GM19025 (cell line): ENCODE measurements around the gene RAPH1.
"Not testable (repeated sequence)": the region's sequence is repeated elsewhere in the genome, so short reads cannot be mapped to it uniquely, and the experiment has no call there.

Source experiments
- ATAC-seq: cut with Tn5 transposase; IDR thresholded peaks from one replicate; pipeline ENCODE4 v1.9.1; 2021; ENCODE audit warnings: mild to moderate bottlenecking, low read depth, moderate library complexity; ENCODE audit not compliant: unreplicated experiment

RAPH1 gene

DNA sequence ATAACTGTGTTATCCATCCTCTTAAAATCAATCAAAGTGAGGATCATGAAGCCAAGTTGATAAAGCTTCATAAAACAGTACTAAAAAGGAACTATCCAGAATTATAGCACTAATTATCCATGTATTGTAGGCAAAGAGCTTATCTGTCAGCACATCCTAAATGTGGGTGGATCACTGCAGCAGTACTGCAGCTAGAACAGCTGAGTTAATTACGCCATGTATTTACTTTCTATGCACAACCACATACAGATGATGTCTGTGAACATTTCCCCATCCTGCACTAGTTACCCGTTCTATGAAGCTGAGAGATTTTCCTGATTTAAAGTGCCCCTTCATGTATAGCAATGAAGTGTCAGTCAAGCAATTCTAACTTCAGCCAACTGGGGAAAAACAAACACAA, 96.6 kb downstream of the RAPH1 start:
- ATAC-seq = no peak

DNA sequence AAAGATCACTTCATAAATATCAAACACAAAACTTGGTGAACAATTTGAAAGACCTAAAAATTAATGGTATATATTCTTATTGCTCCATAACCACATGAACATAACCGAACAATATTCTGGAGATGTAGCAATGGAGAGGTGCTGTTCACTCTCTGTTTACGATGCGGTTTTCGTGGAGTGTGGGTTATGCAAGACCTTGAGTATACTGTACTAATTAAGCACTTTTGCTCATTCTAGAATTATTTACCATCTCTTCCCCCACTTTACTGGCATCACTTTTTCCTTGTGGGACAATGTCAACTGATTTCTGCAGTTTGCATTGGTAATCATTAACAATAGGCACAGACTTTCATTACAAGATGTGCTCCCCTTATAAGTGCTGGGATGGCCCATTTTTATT, 97.6 kb downstream of the RAPH1 start:
- no peak for ATAC-seq

DNA sequence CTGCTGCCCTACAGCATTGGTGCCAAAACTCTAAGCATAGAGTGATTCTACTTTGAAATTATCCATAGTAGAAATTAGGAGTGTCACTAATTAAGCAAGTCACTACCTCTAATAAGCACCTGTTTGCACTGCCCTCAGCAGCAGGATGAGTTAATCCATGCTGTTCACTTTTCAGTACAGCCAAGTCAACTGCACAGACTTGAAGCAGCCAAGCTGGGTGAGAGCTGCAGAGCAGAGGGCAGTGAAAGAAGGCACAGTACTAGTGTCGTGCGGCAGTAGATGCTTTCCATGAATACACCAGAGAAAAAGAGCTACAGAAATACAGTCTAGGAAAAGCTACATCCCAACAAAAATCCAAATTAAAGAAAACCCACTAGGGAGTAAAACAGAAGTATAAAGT, 98.6 kb downstream of the RAPH1 start:
- ATAC-seq = no peak

DNA sequence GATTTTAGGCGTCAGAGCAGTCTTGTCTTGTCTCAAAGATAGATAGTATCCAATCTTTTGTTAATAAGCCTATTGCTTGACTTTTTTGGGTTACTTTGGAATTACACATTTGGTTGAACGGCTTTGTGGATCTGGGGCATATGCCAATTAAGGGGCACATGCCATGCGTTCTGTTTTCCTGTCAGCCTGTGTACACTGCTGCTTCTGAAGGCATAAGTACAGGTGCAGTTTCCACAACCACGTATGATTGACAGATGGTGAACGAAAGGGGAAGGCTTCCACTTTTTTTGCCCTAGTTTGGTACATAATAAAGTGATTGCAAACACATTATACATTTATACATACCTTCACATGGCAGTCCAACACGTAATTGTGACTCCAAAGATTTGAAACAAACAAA, 102.3 kb downstream of the RAPH1 start:
- no peak for ATAC-seq

DNA sequence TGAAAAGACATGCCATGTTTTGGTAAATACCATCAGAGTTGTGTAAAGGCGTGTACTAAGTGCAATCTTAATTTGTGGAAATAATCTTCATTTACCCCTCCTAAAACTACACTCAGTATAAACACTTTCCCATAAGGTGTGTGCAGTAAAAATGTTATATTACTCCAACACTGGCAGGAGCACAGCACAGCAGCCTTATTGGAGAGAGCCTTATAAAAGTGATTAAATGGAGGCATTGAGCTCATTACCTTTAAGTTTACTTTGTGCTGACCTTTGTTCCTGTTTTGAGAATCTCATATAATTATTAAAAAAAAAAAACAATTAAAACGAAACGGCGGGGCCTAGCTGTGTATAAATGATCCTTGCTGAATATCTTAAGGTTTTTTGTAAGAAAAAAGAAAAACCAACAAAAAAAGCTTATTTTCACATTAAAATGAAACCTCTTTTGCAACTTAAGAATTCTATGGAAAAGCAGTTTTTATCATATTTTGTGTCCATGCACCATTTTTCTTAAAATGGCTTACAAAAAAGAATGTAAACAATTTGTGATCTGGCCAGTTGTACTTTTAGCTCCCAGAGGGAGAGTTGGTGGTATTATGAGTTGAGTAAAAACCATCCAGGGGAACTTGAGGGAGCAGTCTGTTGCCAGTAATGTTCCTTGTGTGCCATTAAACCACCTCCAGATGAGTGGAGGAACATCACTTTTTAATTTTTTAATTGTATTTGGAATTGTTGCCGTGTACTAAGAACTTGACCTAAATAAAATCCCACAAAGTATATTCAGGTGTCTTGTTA, 103.5 kb downstream of the RAPH1 start:
- no peak for ATAC-seq

DNA sequence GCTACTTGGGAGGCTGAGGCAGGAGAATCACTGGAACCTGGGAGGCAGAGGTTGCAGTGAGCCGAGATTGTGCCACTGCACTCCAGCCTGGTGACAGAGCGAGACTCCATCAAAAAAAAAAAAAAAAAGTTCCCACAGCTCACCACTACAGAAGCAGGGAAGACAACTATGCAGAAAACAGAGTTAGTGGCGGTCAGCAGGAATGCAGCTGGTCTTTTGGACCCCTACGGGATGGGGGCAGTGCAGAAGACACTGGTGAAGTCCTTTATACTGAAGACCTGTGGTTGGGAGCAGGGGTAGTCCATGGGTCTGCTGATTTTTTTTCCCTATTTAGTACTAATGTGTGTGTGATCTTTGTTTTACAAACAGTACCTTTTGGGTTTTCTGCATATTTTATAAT, 105.5 kb downstream of the RAPH1 start:
- not testable (repeated sequence) for ATAC-seq

DNA sequence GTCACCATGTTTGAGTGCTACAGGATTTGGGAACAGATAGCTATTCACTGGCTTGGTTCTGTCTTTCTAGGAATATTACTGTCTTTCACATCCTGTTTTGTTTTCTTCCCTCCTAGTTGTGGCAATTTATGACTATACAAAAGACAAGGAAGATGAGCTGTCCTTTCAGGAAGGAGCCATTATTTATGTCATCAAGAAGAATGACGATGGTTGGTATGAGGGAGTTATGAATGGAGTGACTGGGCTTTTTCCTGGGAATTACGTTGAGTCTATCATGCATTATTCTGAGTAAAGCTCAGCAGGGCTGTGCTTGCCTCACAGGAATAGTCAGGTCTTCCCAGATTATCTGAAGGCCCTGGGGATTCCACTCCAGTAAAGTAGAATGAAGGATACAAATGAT, 108.0 kb downstream of the RAPH1 start:
- ATAC-seq = no peak

DNA sequence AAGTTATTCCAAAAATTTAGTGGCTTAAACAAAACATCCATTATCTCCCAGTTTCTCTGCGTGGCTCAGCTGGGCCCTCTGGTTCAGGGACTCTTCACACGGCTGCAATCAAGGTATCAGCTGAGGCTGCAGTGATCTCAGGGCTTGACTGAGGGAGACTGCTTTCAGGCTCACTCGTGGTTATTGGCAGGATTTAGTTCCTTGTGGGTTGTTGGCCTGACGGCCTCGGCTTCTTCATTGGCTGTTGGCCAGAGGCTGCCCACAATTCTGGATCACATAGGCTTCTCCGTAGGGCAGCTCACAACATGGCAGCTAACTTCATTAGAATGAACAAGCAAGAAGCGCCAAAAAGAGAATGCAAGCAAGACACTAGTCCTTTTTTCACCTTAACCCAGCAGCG, 116.8 kb downstream of the RAPH1 start:
- ATAC-seq = no peak

DNA sequence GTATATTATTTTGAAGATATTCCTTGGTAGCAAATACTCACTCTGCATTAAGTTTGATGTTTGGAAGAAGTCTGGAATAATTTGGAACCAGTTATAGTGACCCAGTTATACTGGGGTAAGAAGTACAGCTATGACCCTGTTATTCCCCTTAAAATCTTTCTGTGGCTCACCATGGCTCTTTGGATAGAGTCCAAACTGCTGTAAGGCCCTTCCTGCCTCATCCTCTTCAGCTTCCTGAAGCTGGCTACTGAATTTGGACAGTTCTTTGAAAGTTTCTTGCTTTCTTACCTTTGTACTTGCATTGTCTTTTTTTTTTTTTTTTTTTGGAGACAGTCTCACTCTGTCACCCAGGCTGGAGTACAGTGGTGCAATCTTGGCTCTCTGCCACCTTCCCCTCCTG, 121.3 kb downstream of the RAPH1 start:
- no peak for ATAC-seq

DNA sequence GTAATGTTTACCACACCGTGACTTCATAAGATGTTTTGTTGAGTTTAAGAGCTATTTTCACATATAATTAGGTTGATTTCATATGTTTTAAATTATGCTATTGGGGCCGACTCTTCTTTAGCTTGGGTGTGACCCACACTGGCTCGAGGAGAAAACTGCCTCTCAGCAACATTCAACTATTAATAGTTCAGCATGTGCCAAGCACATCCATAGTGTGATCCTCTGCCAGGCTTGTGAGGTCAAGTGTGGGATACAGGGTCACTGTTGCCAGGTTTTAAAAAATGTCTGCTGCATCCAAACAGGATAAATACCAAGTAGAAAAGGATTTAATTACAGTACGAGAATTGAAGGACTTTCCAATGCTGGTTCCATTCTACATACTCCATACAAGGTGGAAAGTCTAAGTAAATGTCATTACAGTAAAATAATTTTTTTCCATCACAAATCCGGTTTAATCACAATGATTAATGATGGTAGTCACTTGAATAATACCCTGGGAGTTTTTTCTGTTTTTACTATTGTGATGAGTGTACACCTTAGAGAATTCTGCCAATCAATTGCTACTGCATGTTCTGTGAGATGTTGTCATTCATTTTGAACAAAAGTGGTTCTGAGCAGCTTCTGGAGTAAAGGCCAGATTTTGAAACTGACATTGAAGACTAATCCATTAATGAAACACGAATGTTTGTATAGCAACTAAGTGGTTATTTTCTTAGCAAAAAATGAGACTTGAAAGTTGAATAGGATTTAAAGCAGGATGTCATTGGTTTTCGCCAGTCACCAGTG, 122.4 kb downstream of the RAPH1 start:
- no peak for ATAC-seq

DNA sequence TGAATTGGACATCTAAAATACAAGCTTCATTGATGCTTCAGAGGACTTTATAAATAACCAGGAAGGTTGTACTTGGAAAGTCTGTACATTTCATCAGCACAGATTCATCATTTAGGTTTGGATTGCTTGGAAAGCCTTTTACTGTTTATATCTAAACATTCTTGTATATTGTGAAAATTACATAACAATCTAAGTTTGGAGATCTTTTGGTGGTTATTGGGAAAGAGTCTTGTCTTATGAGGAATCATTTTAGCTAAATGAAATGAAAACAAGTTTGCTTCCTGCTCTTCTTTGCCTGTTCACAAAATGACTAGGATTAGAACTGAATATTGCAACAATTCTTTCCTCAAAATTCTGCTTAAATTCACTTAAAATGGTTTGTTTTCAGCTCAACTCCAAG, 127.6 kb downstream of the RAPH1 start:
- no peak for ATAC-seq

DNA sequence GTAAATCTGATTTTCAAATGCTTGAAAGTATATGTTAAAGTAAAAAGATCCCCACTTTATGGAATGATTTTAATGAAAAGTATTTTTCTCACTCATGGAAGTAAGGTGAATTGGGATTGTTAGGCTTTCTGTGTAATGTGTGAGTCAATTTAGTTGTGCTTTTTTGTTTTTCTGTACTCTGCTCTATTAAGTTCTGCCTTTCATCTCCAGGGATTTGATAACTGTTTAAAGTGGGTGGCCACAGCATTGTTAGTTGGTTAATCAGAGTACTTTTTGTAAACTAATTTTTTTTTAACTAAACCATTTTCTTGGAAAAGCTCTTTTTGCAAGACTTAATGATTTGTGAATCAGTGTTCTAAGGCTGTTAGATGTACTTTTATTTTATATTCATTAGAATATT, 130.1 kb downstream of the RAPH1 start:
- ATAC-seq = no peak

DNA sequence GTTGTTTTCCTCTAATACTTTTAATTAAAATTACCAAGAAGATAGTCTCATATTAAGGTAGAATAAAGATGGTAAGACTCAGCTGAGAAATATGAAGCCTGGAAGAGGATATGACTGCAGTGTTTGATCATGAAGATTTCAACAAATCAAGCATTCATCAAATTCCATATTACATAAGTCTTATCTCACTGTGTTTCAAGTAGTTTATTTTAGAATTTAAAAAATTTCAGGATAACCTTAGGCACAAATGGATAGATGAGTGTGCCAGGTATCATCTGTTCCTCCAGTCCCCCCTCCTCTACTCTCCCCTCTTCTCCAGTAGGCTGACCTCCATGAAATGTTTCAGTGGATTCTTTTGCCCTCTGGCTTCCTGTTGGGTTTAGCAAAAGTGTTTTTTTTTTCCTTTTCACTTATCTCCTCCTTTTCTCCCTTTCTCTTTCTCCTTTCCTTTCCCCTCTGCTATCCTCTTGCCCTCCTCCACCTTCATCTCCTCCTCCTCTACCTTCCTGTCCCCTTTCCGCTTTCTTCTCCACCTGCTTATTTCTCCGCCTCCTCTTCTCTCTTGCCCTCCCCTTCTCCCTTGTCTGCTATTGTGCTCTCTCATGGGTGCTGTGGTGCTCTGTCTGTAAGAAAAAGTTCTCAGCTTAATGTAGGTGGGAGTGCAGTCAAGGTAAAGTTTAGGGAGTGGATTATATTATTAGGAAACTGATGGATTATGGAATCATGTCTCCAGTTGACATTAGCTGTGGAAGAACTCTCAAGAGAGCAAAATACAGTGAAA, 134.1 kb downstream of the RAPH1 start:
- no peak for ATAC-seq

DNA sequence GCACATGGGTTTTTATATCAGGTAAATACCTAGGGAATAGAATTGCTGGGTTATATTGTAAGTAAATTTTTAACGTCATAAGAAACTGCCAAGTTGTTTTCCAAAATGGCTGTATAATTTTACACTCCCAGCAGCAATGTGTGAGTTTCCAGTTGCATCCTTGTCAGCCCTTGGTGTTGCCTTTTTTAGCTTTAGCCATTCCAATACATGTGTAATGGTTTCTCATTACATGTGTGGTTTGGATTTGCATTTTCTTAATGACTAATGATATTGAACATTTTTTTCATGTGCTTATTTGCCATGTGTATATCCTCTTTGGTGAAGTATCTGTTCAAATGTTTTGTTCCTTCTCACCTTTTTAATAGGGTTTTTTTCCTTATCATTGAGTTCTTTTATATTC, 136.1 kb downstream of the RAPH1 start:
- no peak for ATAC-seq

DNA sequence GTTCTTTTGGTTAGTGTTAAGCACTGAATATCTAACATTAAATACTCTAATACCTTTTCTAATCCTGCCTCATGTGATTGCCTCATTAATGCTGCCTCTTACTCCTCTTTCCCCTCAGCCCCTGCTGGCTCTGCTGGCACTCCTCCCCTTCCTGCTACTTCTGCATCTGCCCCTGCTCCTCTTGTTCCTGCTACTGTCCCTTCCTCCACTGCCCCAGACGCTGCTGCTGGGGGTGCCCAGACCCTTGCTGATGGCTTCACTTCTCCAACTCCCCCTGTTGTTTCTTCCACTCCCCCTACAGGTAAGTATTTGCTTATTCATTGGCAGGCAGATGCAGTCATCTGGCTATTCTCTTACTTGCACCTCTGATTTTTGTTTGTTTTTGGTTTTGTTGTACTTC, 138.4 kb downstream of the RAPH1 start:
- no peak for ATAC-seq

DNA sequence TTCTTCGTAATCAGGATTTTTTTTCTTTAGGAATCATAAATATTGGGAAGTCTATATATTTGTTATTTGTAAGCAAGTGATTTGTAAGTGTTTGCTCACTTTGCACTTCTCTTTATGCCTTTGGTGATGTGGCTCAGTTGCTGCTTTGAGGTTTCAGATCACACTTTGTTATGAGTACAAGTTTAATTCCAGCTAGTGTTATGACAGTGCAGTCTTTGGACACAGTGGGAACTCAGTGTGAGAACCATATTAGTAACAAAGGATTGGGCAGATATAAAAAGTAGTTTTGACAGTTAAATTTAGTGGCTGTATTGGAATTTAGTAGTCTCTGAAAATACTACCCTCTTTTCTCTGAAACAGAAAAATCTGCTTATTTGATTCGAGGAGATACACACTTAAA, 139.2 kb downstream of the RAPH1 start:
- ATAC-seq = no peak

DNA sequence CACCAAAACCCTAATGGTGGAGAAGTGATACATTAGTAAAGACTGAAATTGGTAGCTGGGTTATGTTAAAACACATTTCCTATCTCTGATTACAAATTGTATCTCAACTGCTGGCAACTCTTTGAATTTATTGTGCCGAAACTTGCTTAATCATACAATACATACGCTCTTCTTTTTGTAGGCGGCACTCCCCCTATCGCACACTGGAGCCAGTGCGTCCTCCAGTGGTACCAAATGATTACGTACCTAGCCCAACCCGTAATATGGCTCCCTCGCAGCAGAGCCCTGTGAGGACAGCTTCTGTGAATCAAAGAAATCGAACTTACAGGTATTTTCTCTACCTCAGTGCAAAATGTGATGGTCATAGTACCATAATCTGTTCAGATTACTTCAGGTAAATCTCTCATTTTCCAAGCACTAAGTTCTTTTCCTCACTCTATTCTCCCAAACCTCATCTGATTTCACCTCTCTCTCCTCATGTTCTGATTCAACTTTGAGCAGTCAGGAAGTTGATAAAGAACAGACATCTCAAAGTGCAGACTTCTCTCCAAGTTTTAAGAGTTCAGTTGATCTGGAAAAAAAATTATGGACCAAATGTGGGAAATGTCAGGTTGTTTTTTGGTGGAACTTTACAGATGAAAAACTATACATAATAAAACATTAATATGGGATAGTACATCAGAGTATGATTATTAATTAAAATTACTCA, 140.4 kb downstream of the RAPH1 start:
- ATAC-seq = no peak

DNA sequence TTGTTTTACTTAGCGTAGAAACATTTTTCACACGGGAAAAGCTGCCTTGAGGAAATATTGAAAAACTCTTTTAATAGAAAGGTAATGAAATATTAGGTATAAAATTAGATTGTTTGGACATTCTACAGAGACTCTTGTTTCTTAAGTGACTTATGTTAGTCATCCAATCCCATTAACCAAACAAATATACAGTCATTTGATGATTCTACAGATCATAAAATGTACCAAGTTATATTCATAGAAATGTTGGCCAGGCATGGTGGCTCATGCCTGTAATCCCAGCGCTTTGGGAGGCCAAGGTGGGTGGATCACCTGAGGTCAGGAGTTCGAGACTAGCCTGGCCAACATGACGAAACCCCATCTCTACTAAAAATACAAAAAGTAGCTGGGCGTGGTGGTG, 146.9 kb downstream of the RAPH1 start:
- ATAC-seq = not testable (repeated sequence)

DNA sequence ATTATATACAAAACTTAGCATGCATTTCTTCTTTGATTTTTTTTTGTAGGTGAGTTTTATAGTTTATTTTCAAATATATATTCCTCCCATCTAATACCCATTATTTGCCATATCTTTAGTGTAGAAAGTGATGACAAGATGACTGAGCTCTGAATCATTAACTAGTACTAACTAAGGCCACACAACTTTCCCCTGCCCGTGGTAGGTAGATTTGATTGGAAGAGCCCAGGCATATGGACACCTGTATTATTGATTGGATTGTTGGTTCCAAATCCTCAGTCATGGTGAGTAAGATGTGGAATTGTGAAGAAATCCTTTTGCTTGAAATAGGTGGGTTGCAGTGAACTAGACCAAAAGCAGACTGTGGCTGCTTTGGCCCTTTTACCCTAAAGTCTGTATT, 152.1 kb downstream of the RAPH1 start:
- ATAC-seq = no peak

DNA sequence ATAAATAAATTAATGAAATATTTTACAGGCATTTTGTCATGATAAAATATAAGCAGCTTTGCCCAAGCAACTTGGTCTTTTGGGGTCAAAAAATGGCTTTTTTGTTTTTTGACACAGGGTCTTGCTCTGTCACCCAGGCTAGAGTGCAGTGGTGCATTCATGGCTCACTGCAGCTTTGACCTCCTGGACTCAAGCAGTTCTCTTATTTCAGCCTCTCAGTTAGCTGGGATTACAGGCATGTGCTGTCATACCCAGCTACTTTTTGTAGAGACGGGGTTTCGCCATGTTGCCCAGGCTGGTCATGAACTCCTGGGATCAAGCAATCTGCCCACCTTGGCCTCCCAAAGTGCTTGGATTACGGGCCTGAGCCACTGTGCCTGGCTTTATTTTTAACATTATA, 155.9 kb downstream of the RAPH1 start:
- no peak for ATAC-seq

DNA sequence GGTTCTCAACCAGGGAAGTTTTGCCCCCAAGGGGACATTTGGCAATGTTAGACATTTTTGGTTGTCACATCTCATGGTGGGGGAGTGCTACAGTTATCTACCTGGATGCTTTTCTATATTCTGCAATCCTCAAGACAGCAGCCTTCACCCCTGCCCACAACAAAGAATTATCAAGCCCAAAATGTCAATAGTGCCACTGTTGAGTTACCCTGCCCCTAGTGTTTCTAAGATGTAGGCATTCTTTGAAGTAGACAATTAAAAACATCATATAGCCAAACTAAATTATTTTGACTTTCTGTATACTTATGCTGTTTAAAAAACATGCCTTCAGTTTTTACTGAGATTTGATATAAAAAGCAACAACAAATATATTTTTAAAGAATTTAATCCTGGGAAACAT, 158.9 kb downstream of the RAPH1 start:
- no peak for ATAC-seq
